ENCODE results near the gene DISP2.

Gene DISP2

GRCh38 chr15:40328751-40329150, 29.3 kb upstream of the DISP2 start:
- no peak for DNase-seq (ENCODE audit: low read depth in 2 of 2)

- DNase-seq (ENCODE audit: low read depth in 2 of 2): no peak
Measured at GRCh38 chr15:40329804-40330203, 28.2 kb upstream of the DISP2 start.

GRCh38 chr15:40330368-40330836, 27.6 kb upstream of the DISP2 start:
- DNase-seq (ENCODE audit: low read depth in 2 of 2): no peak

- no peak for DNase-seq (ENCODE audit: low read depth in 2 of 2)
Measured at GRCh38 chr15:40331026-40331425, 27.0 kb upstream of the DISP2 start.

GRCh38 chr15:40331637-40332036, 26.4 kb upstream of the DISP2 start:
- DNase-seq (ENCODE audit: low read depth in 2 of 2): no peak

GRCh38 chr15:40332113-40332781, 25.8 kb upstream of the DISP2 start:
- DNase-seq (ENCODE audit: low read depth in 2 of 2): no peak

GRCh38 chr15:40333922-40334492, 24.0 kb upstream of the DISP2 start:
- no peak for DNase-seq (ENCODE audit: low read depth in 2 of 2)

- no peak for DNase-seq (ENCODE audit: low read depth in 2 of 2)
Measured at GRCh38 chr15:40334541-40334940, 23.5 kb upstream of the DISP2 start.

GRCh38 chr15:40334941-40335795, 22.9 kb upstream of the DISP2 start:
- DNase-seq (ENCODE audit: low read depth in 2 of 2): no peak

- DNase-seq (ENCODE audit: low read depth in 2 of 2): no peak
Measured at GRCh38 chr15:40335938-40336743, 21.9 kb upstream of the DISP2 start.

- DNase-seq (ENCODE audit: low read depth in 2 of 2): no peak
Measured at GRCh38 chr15:40336744-40337122, 21.3 kb upstream of the DISP2 start.

GRCh38 chr15:40337597-40337996, 20.4 kb upstream of the DISP2 start:
- no peak for DNase-seq (ENCODE audit: low read depth in 2 of 2)

GRCh38 chr15:40338041-40338657, 19.9 kb upstream of the DISP2 start:
- DNase-seq (ENCODE audit: low read depth in 2 of 2): no peak

GRCh38 chr15:40338921-40339620, 18.9 kb upstream of the DISP2 start:
- peak in 1 of 2 experiments; percentile 47 for DNase-seq (ENCODE audit: low read depth in 2 of 2)

- DNase-seq (ENCODE audit: low read depth in 2 of 2): no peak
Measured at GRCh38 chr15:40339621-40339945, 18.4 kb upstream of the DISP2 start.

- DNase-seq (ENCODE audit: low read depth in 2 of 2): peak in 1 of 2 experiments; percentile 54
Measured at GRCh38 chr15:40340038-40340739, 17.8 kb upstream of the DISP2 start.

- DNase-seq (ENCODE audit: low read depth in 2 of 2): peak; percentile 62 to 65
Measured at GRCh38 chr15:40340740-40341400, 17.1 kb upstream of the DISP2 start, which contains the start of gene CCDC9B. TSS of gene CCDC9B (minus strand) at chr15:40340939. CDS start at chr15:40340819, 120 bp downstream.

GRCh38 chr15:40342416-40343320, 15.4 kb upstream of the DISP2 start:
- no peak for DNase-seq (ENCODE audit: low read depth in 2 of 2)

GRCh38 chr15:40343512-40343911, 14.5 kb upstream of the DISP2 start:
- peak; percentile 74 to 77 for DNase-seq (ENCODE audit: low read depth in 2 of 2)
